GM12872 (cell line): ENCODE data around the gene TNNI2.

Experiments
- CTCF ChIP-seq: IDR thresholded peaks from 3 replicates; pipeline ENCODE4 v1.5.1; 2011; ENCODE audit warnings: low read depth, mild to moderate bottlenecking, low read length, moderate library complexity; ENCODE audit not compliant: insufficient read depth

The TNNI2 gene

GRCh38 chr11:1863352-1864216 lies 24.8 kb downstream of the TNNI2 start:
- no peak for TF ChIP-seq CTCF

GRCh38 chr11:1864231-1864630 lies 25.4 kb downstream of the TNNI2 start:
- TF ChIP-seq CTCF, result no peak

GRCh38 chr11:1864831-1865665 lies 26.3 kb downstream of the TNNI2 start:
- no peak for TF ChIP-seq CTCF

GRCh38 chr11:1866226-1866625 lies 27.4 kb downstream of the TNNI2 start:
- no peak for TF ChIP-seq CTCF

- no peak for TF ChIP-seq CTCF
Observed at GRCh38 chr11:1866776-1867175, 28.0 kb downstream of the TNNI2 start.

GRCh38 chr11:1867381-1867780 lies 28.6 kb downstream of the TNNI2 start:
- no peak for TF ChIP-seq CTCF

GRCh38 chr11:1868056-1868635 lies 29.4 kb downstream of the TNNI2 start:
- TF ChIP-seq CTCF, result no peak
